GM18867 (cell line): ENCODE data around the gene MED26.
A peak's percentile ranks its signal among the peaks of the same experiment; 100 is the strongest.

Source experiments
- ATAC-seq: cut with Tn5 transposase; IDR thresholded peaks from one replicate; pipeline ENCODE4 v1.9.1; 2021; ENCODE audit warnings: mild to moderate bottlenecking, moderate library complexity; ENCODE audit not compliant: unreplicated experiment

The MED26 gene

DNA sequence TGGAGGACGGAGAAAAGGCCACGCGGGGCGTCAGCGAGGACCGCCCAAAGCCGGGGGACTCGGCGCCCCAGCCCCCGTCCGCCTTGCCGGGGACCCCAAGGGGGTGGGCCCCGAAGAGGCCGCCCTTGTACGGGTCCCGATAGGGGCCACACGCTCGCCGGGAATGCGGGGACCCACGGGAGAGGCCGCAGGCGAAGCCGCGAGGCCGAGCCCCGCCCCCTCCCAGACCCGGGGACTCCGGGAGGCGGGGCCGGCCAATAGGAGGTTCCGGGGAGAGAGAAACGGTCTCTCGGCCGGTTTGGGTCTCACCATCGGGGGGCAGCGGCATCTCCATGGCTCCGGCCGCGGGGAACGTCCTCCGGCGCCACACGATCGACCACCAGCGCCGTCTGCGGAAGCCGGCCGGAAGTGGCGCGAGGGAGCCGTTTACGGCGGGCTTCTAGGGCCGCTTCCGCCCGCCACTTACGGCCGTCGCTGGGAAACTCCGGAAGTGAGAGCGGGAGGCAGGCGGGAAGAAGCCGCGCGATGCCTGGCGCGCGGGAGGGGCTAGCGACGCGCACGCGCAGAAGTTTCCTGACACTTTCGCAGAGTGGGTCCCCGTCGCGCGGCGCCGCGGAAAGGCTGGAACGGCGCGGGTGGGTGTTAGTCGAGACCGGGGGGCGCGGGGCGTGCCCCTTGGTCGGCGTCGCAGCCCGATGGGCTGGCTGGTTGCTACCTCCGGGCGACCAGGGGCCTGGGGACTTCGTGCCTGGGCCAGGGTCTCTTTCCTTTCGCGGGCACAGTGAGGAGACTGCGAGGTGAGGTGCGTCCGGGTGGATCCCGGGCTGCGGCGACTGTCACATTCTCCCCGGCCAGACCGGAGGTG, 85.7 kb downstream of the MED26 start, which contains the start of gene CHERP:
Gene CHERP, minus strand, starts transcription at position 393 of the 865 bp plus-strand sequence. Its CDS starts 59 bp downstream, at position 334.
- peak; percentile 72 for ATAC-seq

DNA sequence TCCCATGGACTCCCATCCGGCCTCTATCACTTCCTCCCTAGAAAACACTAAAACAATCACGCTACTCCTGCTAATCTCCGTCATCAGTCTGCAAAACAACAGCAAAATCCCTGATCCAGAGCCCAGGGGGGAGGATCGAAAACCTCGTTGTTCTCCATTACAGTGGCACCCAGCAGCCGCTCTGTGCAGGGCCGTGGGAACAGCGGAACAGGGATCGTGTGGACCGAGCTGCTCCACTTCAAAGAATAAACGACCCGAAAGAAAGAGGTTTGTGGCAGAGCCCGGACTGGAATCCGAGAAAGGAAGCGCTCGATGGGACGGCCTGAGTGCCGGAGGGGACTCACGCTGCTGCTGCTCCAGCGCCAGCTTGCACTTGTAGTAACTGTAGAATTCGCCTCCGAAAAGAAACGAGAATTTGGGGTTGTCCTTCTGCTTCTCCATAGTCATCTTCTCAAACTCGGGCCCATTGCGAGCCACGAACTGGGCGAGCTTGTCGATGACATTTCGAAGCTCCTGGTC, 86.4 kb downstream of the MED26 start:
- ATAC-seq = peak; percentile 1

DNA sequence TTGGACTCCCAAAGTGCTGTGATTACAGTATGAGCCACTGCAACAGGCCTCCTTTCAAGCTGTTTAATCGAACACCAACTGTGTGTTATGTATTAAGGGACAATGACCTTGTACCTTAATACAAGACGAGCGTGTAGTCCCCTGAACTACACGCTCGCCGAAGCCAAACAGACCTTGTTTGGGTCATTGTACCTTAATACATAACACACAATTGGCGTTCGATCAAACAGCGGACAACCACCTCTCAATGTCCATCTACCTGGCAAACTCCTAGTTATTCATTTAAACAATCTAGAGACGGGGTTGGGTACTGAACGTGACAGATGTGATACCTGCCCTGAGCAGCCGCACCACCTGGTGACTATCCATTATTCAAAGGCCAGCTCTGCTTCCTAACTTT, 87.1 kb downstream of the MED26 start:
- ATAC-seq = no peak

DNA sequence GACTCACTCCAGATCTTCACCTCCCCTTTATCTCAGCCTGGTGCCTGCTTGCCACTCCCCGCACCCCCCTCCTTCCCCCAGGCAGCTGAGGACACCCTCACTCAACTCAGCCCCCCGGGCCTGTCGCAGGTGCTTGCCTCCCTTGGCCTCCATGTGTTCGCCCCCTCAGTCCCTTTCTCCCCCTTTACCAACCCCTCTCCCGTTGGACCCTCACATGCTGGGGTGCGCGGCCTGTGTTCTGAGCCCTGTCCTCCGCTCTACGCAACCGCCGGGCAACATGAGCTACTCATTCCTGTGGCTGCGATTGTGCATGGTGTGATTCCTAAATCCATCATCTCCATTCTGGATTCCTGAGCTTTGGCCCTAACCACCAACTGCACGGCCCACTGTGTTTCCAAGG, 90.9 kb downstream of the MED26 start:
- no peak for ATAC-seq

DNA sequence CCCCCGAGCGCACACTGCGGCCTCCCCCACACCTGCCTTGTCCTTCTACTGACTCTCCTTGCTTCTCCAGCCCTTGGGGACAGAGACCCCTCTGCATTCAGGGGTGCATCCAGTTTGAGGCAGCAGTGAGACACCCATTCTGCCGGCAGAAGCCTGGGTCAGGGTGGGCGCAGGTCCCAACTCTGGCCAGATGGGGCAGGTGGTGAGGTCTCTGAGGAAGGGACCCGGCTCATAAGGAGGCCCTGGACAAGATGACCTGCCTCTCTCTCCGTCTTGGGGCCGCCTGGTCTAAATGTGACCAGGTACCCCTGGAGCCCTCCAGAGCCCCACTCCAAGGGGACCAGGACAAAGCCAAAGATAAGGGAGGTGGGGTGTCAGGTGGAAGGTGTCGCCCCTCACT, 91.9 kb downstream of the MED26 start:
- ATAC-seq = no peak

DNA sequence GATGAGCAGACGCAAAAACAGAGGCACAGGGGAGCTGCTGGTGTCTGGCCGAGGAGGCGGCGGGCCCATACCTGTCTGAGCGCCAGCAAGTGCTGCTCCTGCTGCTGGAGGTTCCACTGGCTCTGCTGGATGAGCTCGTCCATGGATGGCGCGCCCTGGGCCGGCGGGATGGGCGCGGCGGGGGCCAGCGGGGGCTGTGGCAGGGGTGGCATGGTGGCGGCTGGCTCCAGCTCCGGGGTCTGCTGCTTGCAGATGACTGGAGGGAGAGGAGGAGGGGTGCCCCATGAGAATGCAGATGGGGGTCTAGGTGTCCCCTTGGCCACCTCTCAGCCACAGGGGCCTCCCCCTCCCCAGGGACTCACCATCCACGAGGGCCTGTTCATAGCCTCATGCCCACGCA, 92.6 kb downstream of the MED26 start:
- ATAC-seq = no peak

DNA sequence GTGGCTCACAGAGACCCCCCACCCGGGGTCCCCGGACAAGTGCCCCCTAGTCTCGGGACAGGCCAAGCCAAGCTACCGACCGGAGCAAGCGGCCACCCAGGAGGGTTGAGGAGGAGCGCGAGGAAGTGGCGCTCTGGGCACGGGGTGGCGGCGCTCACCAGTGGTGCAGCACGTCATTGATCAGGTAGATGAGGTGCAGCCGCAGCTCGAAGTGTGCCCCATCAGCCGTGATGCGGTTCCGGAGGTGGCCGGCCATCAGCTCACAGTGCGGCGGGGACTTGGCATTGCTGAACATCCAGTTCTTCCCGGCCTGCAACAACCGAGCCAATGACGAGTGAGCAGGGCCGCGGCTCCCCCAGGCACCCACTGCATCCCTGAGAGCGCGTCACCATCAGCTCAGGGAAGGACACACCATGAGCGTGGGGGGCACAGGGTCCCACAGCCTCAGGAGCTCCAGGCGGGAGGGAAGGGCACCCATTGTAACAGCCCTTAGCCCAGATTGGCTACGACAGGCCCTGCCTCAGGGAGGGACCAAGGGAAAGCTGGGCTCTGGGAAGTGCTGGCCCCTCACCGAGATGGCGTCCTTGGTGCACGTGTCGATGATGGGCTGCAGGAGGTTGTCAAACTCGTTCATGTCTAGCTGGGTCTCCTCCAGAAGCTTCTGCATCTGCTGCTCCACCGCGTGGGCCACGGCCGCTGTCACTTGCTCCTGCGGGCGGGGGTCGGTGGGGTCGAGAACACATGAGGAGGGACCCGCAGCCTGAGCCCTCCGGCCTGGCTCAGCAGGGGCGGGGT, 95.4 kb downstream of the MED26 start:
- no peak for ATAC-seq

DNA sequence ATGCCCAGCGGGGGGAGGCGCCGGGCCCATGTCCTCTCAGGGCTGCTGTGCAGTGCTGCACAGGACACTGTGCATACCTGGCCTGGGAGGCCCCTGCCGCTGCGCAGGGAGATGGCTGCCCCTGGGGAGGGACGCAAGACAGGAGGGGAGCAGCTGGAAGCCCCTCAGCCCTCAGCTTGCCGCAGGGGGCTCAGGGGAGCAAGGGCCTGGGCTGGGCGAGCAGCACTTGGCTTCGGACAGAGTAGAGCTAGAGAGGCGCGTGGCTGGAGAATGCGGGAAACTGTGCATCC, 96.7 kb downstream of the MED26 start:
- no peak for ATAC-seq

DNA sequence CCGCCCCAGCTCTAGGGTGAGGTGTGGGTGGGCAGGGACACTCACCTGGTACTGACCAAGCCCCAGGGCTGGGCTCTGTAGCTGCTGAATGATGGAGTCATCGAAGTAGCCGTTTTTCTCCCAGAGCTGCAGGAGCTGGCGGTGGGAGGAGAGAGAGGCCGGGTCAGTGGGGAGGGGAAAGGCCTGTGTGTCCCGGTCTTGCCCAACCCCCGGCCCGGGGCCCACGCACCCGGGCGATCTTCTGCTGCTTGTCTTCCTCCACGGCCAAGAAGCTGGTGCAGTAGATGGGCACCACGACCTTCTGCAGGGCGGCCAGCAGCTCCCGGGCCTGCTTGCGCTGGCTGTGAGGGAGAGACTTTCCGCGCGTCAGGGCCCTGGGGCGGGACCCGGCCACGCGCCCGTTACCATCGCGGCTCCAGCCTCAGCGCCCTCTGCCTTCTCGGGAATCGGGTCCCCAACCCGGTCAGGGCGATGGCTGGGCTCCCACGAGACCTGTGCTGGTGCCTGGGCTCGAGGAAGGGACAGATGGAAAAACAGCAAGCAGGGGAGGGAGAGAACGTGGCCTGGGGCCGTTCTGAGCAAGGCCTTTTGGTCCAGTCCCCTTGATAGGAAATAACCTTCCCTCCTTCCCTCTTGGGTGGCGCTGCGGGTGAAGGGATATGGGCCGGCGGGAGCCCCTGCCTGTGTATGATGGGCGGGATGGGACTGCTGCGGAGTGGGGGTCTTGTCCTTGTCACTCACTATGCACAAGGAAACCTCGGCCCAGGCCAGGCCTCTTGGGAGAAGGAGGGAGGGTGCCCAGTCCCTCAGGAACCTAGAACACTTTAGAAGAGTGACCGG, 97.2 kb downstream of the MED26 start:
- ATAC-seq = no peak

DNA sequence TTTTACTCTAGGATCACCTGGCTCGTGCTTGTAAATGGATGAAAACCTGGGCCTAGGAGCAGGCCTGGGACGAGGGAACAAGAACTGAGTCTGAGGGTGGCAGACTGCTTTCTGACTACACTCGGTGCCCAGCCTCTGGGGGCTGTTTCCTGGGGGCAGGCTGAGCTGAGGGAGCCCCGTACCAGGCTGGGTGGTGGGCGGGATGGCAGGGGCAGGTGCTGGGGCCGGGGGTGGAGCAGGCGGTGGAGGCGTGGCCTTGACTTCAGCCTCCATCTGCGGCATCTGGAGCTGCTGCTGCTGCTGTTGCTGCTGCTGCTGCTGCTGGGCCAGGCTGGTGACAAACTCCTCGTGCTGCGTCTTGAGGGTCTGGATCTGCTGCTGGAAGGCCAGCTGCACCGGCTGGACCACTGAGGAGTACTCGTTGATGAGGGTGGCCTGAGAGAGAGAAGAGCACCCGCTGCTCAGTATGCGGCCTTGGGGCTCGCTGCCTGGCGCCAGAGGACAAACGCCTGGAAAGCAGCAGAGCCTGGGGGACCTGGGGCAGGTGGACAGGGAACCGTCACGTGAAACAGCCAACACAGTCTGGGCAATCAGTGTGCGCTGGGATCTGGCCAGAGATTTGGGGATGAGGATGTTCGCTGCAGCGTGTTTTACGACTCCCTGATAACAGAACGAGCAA, 98.4 kb downstream of the MED26 start:
- no peak for ATAC-seq

DNA sequence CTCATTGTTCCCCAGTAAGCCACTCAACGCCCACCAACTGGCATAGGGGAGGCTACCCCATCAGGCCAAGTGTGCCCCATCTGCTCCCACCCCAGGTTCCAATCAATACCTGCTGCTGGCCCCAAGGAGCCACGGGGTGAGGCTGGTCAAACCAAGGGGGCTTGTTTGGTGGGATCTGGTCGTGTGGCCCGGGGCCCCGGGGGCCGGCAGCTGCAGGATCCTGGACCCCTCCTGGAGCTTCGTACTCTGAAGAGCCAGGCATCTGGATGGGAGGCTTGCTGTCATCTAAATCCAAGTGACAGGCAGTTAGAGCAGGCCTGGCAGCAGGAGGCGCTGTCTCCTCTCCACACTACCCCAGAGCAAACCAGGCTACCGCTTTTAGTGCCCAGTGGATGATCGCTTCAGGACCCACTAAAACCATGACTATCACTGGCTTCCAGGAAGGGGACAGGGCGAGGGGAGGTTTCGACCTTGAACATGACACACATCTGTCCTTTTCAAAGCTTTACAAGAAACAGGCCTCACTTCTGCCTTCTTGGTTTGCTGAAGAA, 100.0 kb downstream of the MED26 start:
- no peak for ATAC-seq

DNA sequence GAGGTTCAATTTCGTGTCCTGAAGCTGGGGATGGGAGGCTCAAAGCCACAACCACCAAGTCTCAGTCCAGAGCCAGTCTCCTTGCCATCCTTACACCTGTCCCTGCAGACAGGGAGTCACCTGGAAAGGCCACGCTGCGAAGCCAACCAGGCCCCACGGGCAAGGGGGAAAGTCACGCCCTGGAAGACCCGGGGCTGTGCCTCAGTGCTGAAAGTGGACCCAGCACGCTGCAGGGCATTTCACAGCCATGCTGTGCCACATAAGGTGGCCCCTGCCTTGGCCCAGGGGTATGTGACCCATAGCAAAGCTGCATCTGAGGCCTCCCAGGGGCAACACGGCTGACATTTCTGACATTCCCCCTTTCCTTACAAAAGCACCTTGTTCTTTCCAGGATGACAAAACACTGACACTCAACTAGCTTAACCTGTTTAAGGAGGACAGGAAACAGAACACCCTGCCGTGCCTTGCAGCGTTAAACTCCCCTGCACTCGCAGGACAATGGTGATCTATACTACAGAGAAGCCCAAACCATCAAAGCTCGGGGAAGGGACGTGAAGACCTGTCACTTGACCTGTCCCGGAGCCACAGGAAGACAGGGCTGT, 100.6 kb downstream of the MED26 start:
- ATAC-seq = no peak

DNA sequence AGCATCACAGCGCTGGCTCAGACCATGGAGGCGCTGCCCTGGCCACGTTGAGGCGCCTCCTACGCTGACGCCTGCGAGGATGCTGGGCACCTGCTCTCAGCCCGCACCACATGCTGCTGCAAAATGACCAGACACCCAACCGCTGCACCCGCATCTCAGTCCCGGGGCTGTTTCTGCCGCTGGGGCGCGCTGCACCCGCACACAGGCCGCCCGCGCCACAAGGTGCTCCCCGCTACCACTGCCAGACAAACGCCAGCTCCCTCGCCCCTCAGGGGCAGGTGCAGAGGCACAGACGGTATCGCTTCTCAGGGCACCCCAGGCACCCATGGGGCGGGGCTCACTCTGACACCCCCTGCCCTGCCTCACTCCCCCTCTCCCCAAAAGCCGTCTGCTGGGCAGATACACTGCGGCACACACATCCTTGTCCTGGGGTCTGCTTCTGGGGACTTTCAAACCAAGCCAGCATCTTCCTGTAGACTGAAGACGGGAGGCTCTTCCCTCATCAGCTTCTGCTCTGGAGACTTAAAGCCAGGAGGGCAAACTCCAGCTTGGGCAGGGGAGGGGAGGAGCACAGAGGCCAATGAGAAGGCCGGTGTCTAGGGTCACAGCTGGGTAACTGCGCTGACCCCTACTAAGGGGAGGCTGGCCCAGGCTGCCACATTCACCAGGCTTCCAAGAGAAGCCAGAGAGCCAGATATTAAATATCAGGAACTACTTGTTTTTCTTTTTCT, 102.1 kb downstream of the MED26 start:
- ATAC-seq = no peak

DNA sequence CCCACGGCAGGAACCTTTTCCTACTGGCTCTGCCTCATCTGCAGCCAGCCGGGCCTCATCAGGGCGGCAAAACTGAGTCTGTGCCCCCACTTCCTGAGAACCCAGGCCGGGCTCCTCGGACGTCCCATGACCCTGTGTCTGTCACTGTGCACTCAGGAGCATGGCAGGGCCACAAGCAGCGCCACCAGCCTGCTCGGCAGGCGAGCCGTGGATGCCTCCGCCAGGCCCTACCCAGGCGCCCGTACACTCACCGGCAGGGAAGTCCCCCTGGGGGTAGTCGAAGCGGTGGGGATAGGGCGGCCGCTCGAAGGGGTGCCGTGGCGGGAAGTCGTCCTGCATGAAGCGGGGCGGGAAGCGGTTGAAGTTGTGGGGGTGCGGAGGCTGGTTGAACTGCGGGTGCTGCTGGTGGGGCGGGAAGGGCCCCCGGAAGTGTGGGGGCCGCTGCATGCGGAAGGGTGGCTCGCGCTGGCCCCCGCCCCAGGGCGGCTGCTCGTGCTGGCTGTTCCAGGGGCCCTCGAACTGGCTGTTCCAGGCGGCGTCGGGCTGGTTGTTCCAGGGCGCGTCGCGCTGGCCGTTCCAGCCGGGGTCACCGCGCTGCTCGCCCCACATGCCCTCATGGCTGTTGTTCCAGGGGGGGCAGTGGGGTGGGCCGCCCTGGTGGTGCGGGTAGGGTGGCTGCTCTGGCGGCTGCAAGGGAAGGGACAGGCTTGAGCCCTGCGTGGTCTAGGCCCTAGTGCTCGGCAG, 102.8 kb downstream of the MED26 start:
- ATAC-seq = no peak
